Activated T-cell treated with anti-CD3 and anti-CD28 coated beads, Interleukin-2, amount 50 U/mL, for 24 hours (primary cell): ENCODE data around the gene ABR.

Experiments
- DNase-seq: peaks from one replicate; pipeline ENCODE4 v3.0.0-alpha.2; 2020
- H3K27ac Mint-ChIP-seq: 2 replicates; pipeline ENCODE4 v1.8.0; 2020; ENCODE audit warnings: mild to moderate bottlenecking, mixed read lengths
- H3K27me3 Mint-ChIP-seq: 2 replicates; pipeline ENCODE4 v1.8.0; 2020; ENCODE audit warnings: mixed read lengths
- H3K36me3 Mint-ChIP-seq: 2 replicates; pipeline ENCODE4 v1.8.0; 2020; ENCODE audit warnings: low read depth, mixed read lengths
- H3K4me1 Mint-ChIP-seq: 2 replicates; pipeline ENCODE4 v1.8.0; 2020; ENCODE audit warnings: low read depth, mixed read lengths
- H3K4me3 Mint-ChIP-seq: 2 replicates; pipeline ENCODE4 v1.8.0; 2020; ENCODE audit warnings: mild to moderate bottlenecking, moderate library complexity, mixed read lengths
- H3K9me3 Mint-ChIP-seq: 2 replicates; pipeline ENCODE4 v1.8.0; 2020; ENCODE audit warnings: mixed read lengths

The ABR gene

DNA sequence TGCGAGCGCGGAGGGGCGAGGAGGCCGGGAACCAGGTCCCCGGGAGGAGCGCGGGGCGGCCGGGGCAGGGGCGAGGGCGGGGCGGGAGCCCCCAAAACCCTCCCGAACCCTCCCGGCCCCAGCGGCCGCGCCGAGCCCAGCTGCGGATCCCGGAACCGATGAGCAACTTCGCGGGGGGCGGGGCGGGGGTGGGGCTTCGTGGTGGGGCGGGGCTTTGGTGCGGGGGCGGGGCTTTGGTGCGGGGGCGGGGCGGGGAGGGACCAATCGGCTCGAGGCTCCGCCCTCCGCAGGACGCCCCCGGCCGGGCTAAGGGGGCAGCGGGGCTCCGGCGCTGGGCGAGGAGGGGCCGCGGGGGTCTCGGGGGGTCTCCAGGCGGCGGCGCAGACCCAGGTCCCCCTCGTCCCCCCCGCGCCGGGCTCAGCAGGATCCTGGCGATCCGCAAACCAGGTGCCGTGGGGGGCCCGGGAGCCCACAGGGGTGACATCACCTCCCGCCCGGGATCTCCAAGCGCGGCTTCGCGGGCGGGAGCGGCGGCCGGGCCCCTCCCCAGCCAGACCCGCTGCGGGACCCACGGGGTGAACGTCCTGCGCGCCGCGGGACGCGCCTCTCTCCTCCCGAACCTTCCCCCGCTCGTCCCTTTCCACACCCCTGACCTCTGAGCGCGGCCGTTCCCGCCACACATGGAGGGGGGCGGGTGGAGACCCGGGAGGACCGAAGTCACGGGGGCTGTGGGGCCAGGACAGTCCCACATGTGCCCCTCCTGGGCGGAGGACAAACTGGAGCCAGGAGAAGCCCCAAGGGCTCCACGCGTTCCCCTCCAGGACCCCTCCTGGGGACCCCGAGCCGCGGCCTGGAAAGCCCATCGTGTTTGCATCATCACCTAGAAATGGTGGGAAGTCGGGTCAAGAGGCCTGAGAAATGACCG, at the start of gene ABR:
ABR (minus strand) TSS at position 164 of the 925 bp plus-strand sequence. CDS start 254 bp downstream, outside the sequence.
- H3K36me3 Mint-ChIP-seq: no peaks in the 10 kb centered on the region
- no peaks in the 10 kb centered on the region for H3K27me3 Mint-ChIP-seq
- no peaks in the 10 kb centered on the region for H3K9me3 Mint-ChIP-seq
- DNase-seq: peak; percentile 73
- no peak within 1 kb of the TSS for H3K27ac Mint-ChIP-seq
- peak within 1 kb of the TSS; percentile 75 for H3K4me3 Mint-ChIP-seq
- peaks cover 16% of the 10 kb centered on the region for H3K4me1 Mint-ChIP-seq

DNA sequence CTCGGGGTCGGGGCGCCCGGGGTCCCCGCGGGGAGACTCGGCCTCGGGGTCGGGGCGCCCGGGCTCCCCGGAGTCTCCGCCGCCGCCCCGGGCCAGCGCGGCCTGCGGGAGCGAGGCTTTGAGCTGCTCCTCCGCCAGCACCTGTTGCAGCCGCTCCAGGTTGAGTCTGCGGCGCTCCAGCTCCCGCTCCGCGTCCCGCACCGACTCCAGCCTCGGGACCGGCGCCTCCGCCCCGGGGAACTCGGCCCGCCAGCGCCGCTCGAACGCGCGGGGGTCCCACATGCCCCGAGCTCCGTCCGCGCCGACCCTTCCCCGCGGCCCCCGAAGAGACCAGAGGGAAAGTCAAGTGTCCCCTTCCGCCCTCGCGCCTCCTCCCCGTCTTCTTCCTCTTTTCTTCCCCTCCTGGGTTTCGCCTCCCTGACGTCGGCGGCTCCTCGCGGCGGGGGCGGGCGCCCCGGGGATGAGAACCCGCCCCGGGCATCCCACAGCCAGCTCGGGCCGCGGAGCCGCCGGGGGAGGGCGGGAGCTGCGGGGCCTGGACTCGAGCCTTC, 49.6 kb upstream of the ABR start:
- peak; percentile 65 for DNase-seq
- H3K36me3 Mint-ChIP-seq: no peaks in the 10 kb centered on the region
- no peaks in the 10 kb centered on the region for H3K9me3 Mint-ChIP-seq
- H3K4me1 Mint-ChIP-seq: peaks cover 12% of the 10 kb centered on the region
- H3K27me3 Mint-ChIP-seq: peaks cover 59% of the 10 kb centered on the region
- no peak overlapping the region for H3K27ac Mint-ChIP-seq
- peak overlapping the region; percentile 46 for H3K4me3 Mint-ChIP-seq

DNA sequence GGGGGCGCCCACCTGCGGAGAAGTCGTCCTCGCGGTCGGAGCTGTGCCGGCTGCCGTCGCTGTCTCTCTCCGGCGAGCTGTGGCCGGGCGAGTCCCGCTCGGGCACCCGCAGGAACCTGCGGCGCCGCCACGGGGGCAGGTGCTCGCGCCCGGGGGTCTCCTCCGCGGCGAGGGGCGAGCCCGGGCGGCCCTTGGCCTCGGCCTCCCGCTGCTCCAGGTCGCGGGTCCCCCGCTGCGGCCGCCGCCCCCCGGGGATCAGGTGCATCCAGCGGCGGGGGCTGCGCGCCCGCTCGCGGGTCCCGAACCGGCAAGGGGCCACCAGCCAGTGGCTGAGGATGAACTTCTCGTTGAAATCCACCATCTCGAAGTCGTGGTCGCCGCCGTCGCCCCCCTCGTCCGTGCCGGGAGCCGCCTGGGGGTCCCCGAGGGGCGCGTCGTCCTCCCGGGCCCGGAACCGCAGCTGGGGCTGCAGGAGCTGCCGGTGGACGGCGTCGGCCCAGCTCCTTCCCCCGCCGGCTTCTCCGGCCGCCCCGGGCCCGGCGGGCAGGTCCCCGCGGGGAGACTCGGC, 49.1 kb upstream of the ABR start:
- Mint-ChIP-seq H3K9me3 (no peaks in the 10 kb centered on the region), H3K27me3 (peaks cover 53% of the 10 kb centered on the region), H3K27ac (no peak overlapping the region), H3K4me3 (no peak overlapping the region), H3K36me3 (no peaks in the 10 kb centered on the region), H3K4me1 (peaks cover 12% of the 10 kb centered on the region)
- peak; percentile 48 for DNase-seq

DNA sequence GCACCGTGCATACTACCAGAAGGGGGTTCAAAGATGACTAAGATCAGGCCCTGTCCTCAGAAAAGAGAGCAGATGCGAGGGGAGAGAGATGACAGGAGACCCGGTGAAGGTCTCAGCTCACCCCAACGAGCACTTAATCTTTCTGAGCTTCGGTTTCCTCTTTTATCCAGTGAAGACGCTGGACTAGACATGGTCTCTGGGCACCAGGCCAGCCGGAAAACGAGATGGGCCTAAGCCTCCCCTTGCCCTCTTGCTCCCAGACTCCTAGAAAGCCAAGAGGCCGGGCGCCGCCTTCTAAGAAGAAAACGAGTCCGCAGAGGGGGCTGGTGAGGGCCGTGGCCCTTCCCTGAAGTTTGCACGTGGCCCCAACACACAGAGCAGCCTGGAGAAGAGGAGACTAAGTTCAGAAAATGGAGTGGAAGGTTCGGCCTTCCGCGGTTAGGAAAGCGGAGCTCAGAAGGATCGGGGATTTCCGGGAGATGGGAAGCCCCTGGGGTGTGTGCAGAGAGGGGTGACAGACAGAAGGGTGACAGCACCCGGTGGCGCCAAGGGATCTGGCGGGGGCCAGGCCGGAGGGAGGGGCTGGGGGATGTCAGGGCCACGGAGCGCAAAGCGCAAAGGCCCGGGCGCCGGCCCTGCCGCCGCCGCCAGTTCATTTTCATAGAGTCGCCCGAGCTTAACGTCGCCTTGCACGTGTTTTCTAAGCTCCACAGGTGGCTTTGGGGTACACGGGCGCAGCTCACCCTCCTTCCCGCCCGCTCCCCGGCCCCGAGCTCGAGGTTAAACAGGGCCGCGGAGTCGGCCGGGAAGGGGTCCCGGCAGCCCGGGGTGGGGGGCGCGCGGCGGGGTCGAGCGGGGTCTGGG, 48.4 kb upstream of the ABR start:
- Mint-ChIP-seq H3K27me3 (peaks cover 53% of the 10 kb centered on the region), H3K36me3 (no peaks in the 10 kb centered on the region), H3K9me3 (no peaks in the 10 kb centered on the region), H3K4me3 (peak overlapping the region; percentile 70), H3K27ac (peak overlapping the region; percentile 69), H3K4me1 (peaks cover 12% of the 10 kb centered on the region)
- DNase-seq: peak; percentile 47

DNA sequence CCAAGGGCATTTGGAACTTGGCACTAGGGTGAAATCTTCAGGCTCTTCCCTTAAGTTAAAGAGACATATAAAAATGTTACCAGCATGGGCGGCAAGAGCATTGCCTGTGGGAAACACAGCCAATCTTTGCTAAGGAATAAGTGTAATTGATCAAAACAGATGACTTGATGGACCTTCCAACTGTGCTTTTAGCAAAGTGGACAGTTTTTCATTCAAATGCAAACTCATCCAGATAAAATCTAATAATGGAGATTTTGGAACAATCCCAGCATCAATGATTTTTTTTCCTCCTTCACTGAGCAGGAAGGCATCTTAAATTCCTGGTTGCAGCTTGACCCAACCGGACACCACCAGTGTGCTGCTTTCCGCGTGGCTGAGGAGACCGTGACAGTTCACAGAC, 47.6 kb upstream of the ABR start:
- H3K4me1 Mint-ChIP-seq: peaks cover 12% of the 10 kb centered on the region
- H3K4me3 Mint-ChIP-seq: no peak overlapping the region

DNA sequence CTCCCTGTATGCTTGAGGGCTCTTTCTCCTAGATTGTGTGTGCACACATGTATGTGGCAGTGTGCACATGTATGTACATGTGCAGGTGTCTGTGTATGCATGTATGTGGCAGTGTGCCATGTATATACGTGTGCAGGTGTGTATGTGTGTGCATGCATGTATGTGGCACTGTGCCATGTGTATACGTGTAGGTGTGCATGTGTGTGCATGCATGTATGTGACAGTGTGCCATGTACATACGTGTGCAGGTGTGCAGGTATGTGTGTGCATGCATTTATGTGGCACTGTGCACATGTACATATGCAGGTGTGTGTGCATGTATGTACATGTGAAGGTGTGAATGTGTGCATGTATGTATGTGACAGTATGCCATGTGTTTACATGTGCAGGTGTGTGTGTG, 46.5 kb upstream of the ABR start:
- no peaks in the 10 kb centered on the region for H3K9me3 Mint-ChIP-seq
- DNase-seq: no peak
- H3K36me3 Mint-ChIP-seq: no peaks in the 10 kb centered on the region
- no peak overlapping the region for H3K4me3 Mint-ChIP-seq
- H3K27me3 Mint-ChIP-seq: peaks cover 37% of the 10 kb centered on the region
- no peak overlapping the region for H3K27ac Mint-ChIP-seq
- peaks cover 12% of the 10 kb centered on the region for H3K4me1 Mint-ChIP-seq

More for the DNA sequence above, 47.6 kb upstream of the ABR start:
- Mint-ChIP-seq H3K9me3 (no peaks in the 10 kb centered on the region), H3K27ac (no peak overlapping the region), H3K36me3 (no peaks in the 10 kb centered on the region), H3K27me3 (peaks cover 48% of the 10 kb centered on the region)
- no peak for DNase-seq

DNA sequence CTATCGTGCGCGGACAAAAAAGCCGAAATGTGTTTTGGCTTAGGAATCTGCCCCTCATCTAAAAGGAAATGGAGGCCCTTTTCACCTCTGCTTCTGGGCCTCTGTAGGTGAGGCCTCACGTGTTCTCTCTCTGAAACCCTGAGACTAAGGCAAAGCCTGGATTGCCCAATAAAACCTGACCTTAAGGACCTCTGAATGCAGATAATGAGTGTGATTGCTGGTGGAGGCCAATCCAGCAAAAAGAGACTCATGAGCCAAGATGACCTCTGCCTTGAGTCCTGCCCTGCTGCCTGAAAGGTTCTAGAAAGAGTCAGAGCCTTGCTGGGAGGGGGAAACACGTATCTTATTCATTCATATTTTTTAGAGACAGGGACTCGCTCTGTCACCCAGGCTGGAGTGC, 44.5 kb upstream of the ABR start:
- Mint-ChIP-seq H3K36me3 (no peaks in the 10 kb centered on the region), H3K4me3 (no peak overlapping the region), H3K9me3 (no peaks in the 10 kb centered on the region), H3K4me1 (peaks cover 6% of the 10 kb centered on the region), H3K27ac (no peak overlapping the region), H3K27me3 (peaks cover 22% of the 10 kb centered on the region)
- DNase-seq: no peak

DNA sequence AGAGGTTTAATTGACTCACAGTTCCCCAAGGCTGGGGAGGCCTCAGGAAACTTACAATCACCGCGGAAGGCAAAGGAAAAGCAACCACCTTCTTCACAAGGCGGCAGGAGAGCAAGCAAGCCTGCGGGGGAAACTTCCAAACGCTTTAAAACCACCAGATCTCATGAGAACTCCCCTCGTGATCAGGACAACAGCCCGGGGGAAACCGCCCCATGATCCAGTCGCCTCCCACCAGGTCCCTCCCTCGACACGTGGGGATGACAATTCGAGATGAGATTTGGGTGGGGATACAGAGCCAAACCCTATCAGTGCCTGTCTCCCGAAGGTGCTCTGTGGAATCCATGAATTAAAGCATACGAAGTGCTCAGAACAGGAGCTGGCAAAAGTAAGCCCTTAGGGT, 43.9 kb upstream of the ABR start:
- Mint-ChIP-seq H3K36me3 (no peaks in the 10 kb centered on the region), H3K9me3 (no peaks in the 10 kb centered on the region), H3K4me1 (peaks cover 6% of the 10 kb centered on the region), H3K27ac (no peak overlapping the region), H3K27me3 (peaks cover 22% of the 10 kb centered on the region), H3K4me3 (no peak overlapping the region)
- no peak for DNase-seq

DNA sequence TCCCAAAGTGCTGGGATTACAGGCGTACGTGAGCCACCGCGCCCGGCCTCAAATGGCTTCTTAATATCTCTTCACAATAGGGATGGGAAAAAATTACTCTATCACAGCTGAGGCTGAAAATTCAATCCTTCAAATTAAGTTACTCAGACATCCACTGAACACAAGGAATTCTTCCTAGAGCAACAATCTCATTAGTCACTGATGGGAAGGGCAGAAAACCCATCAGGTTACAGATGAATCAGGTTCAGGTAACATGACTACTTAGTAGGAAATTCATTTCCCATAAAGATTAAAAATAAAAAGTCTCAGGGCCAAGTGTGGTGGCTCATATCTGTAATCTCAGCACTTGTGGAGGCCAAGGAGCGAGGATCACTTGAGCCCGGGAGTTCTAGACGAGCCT, 42.5 kb upstream of the ABR start:
- Mint-ChIP-seq H3K9me3 (no peaks in the 10 kb centered on the region), H3K27me3 (peaks cover 11% of the 10 kb centered on the region), H3K36me3 (no peaks in the 10 kb centered on the region), H3K4me1 (no peaks in the 10 kb centered on the region), H3K27ac (no peak overlapping the region), H3K4me3 (no peak overlapping the region)
- DNase-seq: no peak

DNA sequence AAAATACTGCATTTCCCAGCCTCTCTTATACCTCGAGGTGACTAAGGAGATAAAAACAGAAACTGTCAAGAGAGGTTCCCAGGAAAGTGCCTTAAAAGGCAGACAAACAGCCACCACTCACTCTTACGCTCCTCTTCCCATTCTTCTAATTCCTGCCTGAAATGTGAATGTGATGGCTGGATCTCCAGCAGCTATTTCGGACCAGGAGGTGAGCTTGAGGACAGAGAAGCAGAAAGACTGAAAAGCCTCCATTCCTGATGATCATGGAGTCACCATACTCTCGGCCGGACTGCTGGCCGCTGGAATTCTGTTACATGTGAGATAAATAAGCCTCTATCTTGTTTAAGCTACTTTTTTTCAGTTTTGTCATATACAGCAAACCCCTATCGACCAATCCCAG, 41.4 kb upstream of the ABR start:
- Mint-ChIP-seq H3K4me3 (no peak overlapping the region), H3K36me3 (no peaks in the 10 kb centered on the region), H3K27me3 (peaks cover under 1% of the 10 kb centered on the region), H3K9me3 (no peaks in the 10 kb centered on the region), H3K27ac (no peak overlapping the region), H3K4me1 (no peaks in the 10 kb centered on the region)
- DNase-seq: no peak

DNA sequence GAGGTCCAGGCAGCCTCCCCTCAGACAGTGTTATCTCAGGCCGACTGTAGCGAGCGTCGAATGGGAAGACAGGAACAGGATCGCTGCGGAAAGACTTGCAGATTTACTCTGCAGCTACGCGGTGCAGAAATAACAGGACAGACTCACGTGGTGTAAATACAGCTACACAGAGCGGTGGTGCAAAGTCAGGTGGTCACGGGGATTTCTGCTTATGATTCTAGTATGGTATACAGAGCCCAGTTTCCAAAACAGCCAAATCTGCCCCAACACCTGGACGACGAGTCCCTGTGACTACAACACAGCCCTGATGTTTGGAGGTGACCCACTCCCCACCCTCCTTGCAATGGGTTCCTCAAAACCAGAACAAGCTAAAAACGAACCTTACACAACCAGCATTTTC, 40.6 kb upstream of the ABR start:
- no peaks in the 10 kb centered on the region for H3K27me3 Mint-ChIP-seq
- no peaks in the 10 kb centered on the region for H3K4me1 Mint-ChIP-seq
- H3K4me3 Mint-ChIP-seq: no peak overlapping the region
- no peaks in the 10 kb centered on the region for H3K36me3 Mint-ChIP-seq
- H3K27ac Mint-ChIP-seq: no peak overlapping the region
- no peaks in the 10 kb centered on the region for H3K9me3 Mint-ChIP-seq
- no peak for DNase-seq

DNA sequence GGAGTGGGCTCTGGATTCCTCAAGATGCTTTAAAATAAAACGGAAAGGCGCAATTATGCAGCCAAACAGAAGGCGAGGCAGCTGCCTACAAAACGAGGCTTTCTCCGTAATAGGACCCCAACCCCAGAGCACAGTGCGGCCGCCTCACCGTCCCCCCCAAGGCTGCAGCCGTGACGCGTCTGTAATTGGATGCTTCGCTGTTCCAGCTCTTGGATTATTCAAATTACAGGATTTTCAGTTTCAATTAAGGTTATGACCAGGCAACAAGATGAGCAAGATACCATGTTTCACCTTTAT, 37.3 kb upstream of the ABR start:
- Mint-ChIP-seq H3K27ac (no peak overlapping the region), H3K9me3 (no peaks in the 10 kb centered on the region), H3K4me3 (no peak overlapping the region), H3K36me3 (no peaks in the 10 kb centered on the region), H3K4me1 (no peaks in the 10 kb centered on the region), H3K27me3 (no peaks in the 10 kb centered on the region)
- no peak for DNase-seq

DNA sequence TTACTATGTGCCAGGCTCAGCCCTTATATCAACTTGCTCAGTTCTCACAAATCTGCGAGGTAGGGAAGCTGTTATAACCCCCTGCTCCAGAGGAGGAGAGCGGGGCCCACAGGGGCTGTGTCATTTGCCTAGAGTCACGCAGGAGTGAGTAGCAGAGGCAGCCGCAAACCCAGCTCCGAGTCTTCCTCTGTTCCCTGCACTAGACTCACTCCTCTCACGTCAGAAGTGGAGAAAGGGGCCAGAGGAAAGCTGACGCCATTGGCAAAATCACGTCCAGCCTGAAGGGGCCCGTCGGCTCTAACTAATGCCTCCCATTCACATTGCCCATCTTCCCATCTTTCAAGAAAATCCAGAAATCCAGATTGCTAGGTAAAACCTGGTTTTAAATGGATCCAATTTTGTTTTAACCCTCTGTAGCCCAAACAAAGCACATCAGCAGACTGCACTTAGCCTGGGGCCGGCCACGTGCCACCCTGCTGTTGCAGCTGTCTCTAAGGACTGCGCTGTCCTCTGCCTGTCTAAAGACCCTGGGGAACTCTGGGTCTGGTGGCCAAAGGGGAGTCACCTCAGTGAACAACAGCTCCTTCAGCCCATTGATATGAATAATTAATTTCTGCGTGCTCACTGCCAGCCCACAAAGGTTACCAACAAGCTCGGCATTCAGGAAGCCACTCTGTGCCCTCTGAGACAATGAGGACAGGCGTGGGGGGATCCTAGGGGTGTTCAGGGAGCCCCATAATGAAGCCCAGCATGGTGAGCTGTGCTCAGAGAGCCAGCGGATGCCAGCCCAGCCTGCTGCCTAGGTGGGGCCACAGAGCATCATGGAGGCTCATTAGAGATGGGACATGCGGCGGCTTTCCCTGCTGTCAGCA, 36.7 kb upstream of the ABR start:
- no peaks in the 10 kb centered on the region for H3K36me3 Mint-ChIP-seq
- H3K9me3 Mint-ChIP-seq: no peaks in the 10 kb centered on the region
- no peaks in the 10 kb centered on the region for H3K27me3 Mint-ChIP-seq
- H3K4me3 Mint-ChIP-seq: no peak overlapping the region
- H3K4me1 Mint-ChIP-seq: no peaks in the 10 kb centered on the region
- no peak overlapping the region for H3K27ac Mint-ChIP-seq
- no peak for DNase-seq

DNA sequence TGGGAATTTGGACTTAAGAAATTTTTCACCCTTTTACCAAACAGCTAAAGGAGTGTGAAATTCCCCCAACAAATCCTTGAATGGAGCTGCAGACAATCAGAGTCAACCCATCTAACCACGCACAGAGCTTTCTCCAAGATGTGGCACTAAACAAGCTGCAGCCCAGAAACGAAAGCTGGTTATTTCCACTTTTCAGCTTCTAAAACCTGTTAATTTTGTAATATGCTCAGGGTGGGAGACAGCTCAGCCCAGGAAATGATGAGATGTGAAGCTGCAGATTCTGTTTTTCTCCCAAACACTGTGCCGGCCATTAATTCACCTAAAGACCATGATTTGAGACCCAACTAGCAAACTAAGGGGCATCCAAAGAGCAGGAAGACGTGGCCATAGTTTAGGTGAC, 33.2 kb upstream of the ABR start:
- H3K27ac Mint-ChIP-seq: no peak overlapping the region
- no peaks in the 10 kb centered on the region for H3K4me1 Mint-ChIP-seq
- H3K4me3 Mint-ChIP-seq: no peak overlapping the region
- H3K9me3 Mint-ChIP-seq: no peaks in the 10 kb centered on the region
- no peaks in the 10 kb centered on the region for H3K27me3 Mint-ChIP-seq
- H3K36me3 Mint-ChIP-seq: no peaks in the 10 kb centered on the region
- DNase-seq: no peak
